Esophagus muscularis mucosa (tissue), 4 donors: ENCODE results near the gene TRIM33. TPM values are rescaled to one million over a fixed set of nuclear protein-coding genes. Genes with fewer than 3 reads are reported as not detected.
A peak's percentile ranks its signal among the peaks of the same experiment; 100 is the strongest.

Experiments
- DNase-seq: peaks from one replicate; pipeline ENCODE4 v3.0.0-alpha.2; 2017; ENCODE audit errors: extremely low spot score
- H3K27ac ChIP-seq, 4 donors: fragments of 200-600 bp; sonication (generic); replicated peaks in 1 of 4; 1 replicate in 3 of 4; 2 replicates in 1 of 4; pipeline ENCODE4 v1.5.1; 2016 to 2019; ENCODE audit warnings: mild to moderate bottlenecking in 1 of 4
- H3K27me3 ChIP-seq, 4 donors: fragments of 200-600 bp; sonication (generic); one replicate each; pipeline versions ENCODE4 v1.5.1 to v1.6.0; 2016 to 2019
- H3K36me3 ChIP-seq, 4 donors: fragments of 200-600 bp; sonication (generic); one replicate each; pipeline ENCODE4 v1.5.1; 2016 to 2019
- H3K4me1 ChIP-seq, 4 donors: fragments of 200-600 bp; sonication (generic); one replicate each; pipeline ENCODE4 v1.5.1; 2016 to 2019
- H3K4me3 ChIP-seq, 4 donors: fragments of 200-600 bp; sonication (generic); 1 replicate in 2 of 4; 2 replicates in 2 of 4; pipeline ENCODE4 v1.5.1; 2016 to 2019; ENCODE audit warnings: mild to moderate bottlenecking in 4 of 4, moderate library complexity in 1 of 4
- H3K9me3 ChIP-seq, 4 donors: fragments of 200-600 bp; sonication (generic); 1 replicate in 3 of 4; 2 replicates in 1 of 4; pipeline ENCODE4 v1.5.1; 2016 to 2019
- EP300 ChIP-seq: sonication (generic); formaldehyde crosslinking; IDR thresholded peaks from one replicate; pipeline ENCODE4 v1.6.1; 2017; ENCODE audit warnings: antibody characterized with exemption
- POLR2A ChIP-seq: fragments of 450-650 bp; IDR thresholded peaks from one replicate; pipeline ENCODE4 v1.6.1; 2017; ENCODE audit warnings: antibody characterized with exemption, moderate library complexity, mild to moderate bottlenecking, low read depth
- POLR2AphosphoS5 ChIP-seq, 2 donors: sonication (generic); formaldehyde crosslinking; IDR thresholded peaks; one replicate each; pipeline ENCODE4 v1.6.1; 2017; ENCODE audit warnings: antibody characterized with exemption in 2 of 2
- WGBS: methylation state at CpG from one replicate; pipeline ENCODE4 v1.1.5; 2018; 5-methylcytosine and 5-hydroxymethylcytosine counted together
- intact Hi-C: fragments of 100-400 bp; cut with DNase I; formaldehyde crosslinking; loops from one replicate; pipeline ENCODE4 v1.15.1; 2023
- small RNA-seq, 3 donors: library from RNA; depleted of rRNA; stranded (forward); fragments of <200 nt; gene quantifications; one replicate each; pipeline ENCODE3, GENCODE V24; 2016
- total RNA-seq, 4 donors: library from RNA; depleted of rRNA; stranded (reverse); fragments of >200 nt; gene quantifications; one replicate each; pipeline versions ENCODE4 v1.1.0 to v1.2.1, GENCODE V29; 2016
- TF ChIP-seq, protein P1 (sequence below), 3 experiments: fragments of 200-600 bp in 2 of 3; fragments of 450-650 bp in 1 of 3; sonication (generic) in 2 of 3; IDR thresholded peaks; one replicate each; pipeline ENCODE4 v1.5.1; 2017 to 2019; ENCODE audit warnings: antibody characterized with exemption in 3 of 3, mild to moderate bottlenecking in 2 of 3, moderate library complexity in 1 of 3

Gene TRIM33
- total RNA-seq, 4 donors from 2014 or later = 28.0 to 36.6 (median 29.5) TPM

DNA sequence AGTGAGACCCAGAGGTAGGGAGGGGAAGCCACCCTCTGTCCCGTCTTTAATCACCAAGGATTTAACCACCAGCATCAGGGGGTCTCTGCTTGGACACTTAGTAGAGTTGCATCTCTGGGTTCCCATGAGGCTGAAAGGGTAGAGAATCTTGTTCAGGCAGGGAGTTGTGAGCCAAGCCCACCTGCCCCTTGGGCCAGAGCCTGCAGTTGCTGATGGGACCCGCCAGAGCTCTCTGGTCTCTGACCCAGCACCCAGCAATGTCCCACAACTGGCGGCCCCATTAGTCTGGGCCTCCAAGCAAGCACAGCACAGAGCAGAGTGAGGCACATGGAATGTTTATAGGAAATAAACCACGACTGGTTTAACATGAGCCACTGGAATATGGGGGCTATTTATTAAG, 166.3 kb downstream of the TRIM33 start:
- peak; percentile 74 for DNase-seq
- intact Hi-C loops = loop anchor here (5.0 to 10.0 kb wide), 2 partner anchors 168 to 240 kb away; partner anchors contain the start of genes BCAS2 and TRIM33
- H3K27me3 ChIP-seq = no peaks in the 10 kb centered on the region
- H3K4me3 ChIP-seq = no peak overlapping the region
- WGBS = 95% methylated on average over 4 of the region's 4 CpGs
- no peaks in the 10 kb centered on the region for H3K9me3 ChIP-seq
- no peaks in the 10 kb centered on the region for H3K36me3 ChIP-seq
- peaks cover 11 to 13% (median 13%) of the 10 kb centered on the region in 4 donors for H3K4me1 ChIP-seq
- no peak overlapping the region for H3K27ac ChIP-seq
- TF ChIP-seq EP300 (no peak), POLR2A (no peak), POLR2AphosphoS5 (IDR thresholded peaks at IDR 0.05) (no peak)
- TF ChIP-seq, protein P1, sequence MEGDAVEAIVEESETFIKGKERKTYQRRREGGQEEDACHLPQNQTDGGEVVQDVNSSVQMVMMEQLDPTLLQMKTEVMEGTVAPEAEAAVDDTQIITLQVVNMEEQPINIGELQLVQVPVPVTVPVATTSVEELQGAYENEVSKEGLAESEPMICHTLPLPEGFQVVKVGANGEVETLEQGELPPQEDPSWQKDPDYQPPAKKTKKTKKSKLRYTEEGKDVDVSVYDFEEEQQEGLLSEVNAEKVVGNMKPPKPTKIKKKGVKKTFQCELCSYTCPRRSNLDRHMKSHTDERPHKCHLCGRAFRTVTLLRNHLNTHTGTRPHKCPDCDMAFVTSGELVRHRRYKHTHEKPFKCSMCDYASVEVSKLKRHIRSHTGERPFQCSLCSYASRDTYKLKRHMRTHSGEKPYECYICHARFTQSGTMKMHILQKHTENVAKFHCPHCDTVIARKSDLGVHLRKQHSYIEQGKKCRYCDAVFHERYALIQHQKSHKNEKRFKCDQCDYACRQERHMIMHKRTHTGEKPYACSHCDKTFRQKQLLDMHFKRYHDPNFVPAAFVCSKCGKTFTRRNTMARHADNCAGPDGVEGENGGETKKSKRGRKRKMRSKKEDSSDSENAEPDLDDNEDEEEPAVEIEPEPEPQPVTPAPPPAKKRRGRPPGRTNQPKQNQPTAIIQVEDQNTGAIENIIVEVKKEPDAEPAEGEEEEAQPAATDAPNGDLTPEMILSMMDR (IDR thresholded peaks at IDR 0.05) = no peak

Small RNAs within 50 kb of the gene (small RNA-seq; reads per million reads assigned to genes)
- 0 reads per million in 3 donors for gene RF00019

Other genes with a start within 250 kb of the TRIM33 start
- 10 to 100 TPM; 25.9 to 44.0 (median 34.1) TPM for gene BCAS2, start 70.4 kb upstream of the TRIM33 start, total RNA-seq
- gene DENND2C, start 158.8 kb upstream of the TRIM33 start, total RNA-seq = 1 to 10 TPM; 1.2 to 2.5 (median 2.0) TPM
- not detected for gene AMPD1, start 184.3 kb upstream of the TRIM33 start, total RNA-seq
- 10 to 100 TPM; 12.1 to 20.9 (median 14.7) TPM for gene NRAS, start 205.6 kb upstream of the TRIM33 start, total RNA-seq
- gene CSDE1, start 246.8 kb upstream of the TRIM33 start, total RNA-seq = 1,000 to 10,000 TPM in 2 of 4 donors, 100 to 1,000 TPM in 2; 614 to 1,394 (median 877) TPM